Activated CD4-positive, alpha-beta T cell treated with anti-CD3 and anti-CD28 coated beads, Interleukin-2, amount 50 U/mL, for 16 hours (primary cell): ENCODE data around the gene KLF11.
"Not testable (repeated sequence)": the region's sequence is repeated elsewhere in the genome, so short reads cannot be mapped to it uniquely, and the experiment has no call there.

ENCODE experiments used
- DNase-seq: peaks from one replicate; pipeline ENCODE4 v3.0.0-alpha.2; 2020

The KLF11 gene

DNA sequence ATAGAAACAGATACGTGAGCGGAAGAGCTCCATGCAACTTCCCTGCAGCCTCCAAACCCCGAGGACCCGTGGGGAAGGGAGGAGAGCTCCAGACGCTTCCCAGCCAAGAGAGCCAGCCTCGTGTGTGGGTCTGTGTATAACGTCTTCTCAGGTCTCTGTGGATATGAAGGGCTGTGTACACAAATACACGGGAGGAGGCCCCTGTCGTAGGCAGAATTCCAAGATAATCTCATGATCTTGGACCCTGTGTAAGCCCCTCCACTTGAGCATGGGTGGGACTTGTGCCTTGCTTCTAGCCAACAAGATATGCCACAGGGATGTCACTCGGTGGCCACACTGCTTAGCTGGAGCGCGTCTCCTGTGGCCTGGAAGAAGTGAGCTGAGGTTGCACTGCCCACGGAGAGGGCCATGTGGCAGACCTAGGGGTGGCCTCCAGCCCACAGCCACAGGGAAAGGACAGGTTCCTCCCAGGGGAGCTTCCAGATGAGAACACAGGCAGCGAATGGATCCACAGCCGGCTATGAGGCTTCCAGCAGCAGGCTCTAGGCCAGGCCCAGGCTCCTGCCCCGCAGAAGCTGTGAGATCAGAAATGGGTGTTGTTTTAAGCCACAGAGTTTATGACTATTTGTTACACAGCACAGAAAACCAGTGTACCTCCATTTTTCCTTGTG lies 15.6 kb upstream of the KLF11 start:
- no peak for DNase-seq

DNA sequence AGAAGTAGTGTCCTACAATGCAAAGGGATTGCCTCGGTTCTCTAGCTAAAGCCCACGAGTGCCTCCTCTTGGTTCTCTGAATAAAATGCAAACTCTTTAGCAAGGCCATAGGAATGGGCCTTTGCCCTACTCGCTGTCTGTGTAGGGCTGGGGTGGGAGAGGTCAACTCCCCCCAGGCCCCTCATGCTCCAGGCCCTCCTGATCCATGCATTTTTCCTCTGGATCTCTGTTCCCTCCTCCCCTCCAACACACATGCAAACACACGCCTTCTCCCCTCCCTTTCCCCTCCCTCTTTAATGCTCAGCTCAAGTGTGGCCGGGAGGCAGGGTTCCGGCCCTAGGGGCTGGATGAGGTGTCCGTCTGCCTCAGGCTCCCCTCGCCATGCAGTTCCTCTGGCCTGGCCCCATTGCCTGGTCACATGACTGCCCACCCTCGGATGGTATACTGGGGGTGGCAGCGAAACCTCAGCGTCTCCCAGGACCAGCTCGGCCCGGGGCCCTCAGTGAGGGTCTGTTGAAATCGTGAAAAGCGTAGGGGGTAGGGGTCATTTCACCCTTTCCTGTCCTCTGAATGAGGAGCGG lies 14.9 kb upstream of the KLF11 start:
- no peak for DNase-seq

DNA sequence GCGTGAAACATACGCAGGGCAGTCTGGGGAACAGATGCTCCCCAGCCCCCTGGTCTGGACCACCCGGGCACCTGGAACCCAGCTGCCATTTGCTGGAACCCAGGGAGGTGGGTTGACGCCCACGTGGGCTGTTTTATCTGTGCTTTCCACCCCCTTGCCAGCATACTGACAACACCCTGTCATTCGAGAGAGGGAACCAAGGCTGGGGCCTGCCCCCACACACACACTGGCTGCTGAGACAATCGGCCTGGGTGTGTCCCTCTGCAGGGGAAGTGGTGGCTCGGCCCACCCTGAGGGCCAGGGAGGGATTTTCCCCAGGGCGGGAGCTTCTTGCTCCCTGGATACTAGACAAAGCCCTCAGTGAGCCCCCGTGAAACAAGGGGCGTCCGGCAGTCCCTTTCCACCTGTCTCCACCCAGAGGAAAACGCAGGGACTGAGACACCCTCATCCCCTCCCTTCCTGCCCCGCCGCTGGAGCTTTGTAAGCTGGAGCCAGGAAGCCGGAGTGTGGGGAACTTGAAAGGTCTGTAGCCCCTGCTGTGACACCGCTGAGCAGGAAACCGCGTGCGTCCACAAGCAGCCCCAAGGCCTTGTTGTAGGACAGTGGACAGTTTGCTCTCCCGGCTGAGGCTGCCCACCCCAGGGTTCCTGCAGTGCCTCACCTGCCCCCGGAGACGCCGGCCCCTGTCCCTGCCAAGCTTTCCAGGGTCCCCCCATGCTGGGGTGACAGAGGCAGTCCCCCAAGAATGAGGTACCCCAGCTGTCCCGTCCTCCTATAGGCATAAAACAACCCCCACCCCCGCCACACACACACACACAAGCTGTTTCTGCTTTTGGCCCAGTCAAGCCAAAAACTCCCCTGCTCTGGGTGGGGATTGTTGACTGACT lies 14.1 kb upstream of the KLF11 start:
- DNase-seq, result peak; percentile 11

GRCh38 chr2:10029875-10030223 lies 13.5 kb upstream of the KLF11 start:
- no peak for DNase-seq

GRCh38 chr2:10030311-10030736 lies 13.0 kb upstream of the KLF11 start:
- DNase-seq, result no peak

DNA sequence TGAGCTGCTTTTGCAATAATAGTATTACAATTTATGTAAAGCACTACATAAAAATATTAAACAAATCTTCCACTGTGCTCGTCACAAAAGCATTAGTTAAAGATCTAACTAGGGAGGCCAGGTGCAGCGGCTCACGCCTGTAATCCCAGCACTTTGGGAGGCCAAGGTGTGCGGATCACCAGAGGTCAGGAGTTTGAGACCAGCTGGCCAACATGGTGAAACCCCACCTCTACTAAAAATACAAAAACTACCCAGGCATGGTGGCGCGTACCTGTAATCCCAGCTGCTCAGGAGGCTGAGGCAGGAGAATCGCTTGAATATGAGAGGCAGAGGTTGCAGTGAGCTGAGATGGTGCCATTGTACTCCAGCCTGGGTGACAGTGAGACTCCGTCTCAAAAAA lies 12.6 kb upstream of the KLF11 start:
- DNase-seq, result not testable (repeated sequence)

DNA sequence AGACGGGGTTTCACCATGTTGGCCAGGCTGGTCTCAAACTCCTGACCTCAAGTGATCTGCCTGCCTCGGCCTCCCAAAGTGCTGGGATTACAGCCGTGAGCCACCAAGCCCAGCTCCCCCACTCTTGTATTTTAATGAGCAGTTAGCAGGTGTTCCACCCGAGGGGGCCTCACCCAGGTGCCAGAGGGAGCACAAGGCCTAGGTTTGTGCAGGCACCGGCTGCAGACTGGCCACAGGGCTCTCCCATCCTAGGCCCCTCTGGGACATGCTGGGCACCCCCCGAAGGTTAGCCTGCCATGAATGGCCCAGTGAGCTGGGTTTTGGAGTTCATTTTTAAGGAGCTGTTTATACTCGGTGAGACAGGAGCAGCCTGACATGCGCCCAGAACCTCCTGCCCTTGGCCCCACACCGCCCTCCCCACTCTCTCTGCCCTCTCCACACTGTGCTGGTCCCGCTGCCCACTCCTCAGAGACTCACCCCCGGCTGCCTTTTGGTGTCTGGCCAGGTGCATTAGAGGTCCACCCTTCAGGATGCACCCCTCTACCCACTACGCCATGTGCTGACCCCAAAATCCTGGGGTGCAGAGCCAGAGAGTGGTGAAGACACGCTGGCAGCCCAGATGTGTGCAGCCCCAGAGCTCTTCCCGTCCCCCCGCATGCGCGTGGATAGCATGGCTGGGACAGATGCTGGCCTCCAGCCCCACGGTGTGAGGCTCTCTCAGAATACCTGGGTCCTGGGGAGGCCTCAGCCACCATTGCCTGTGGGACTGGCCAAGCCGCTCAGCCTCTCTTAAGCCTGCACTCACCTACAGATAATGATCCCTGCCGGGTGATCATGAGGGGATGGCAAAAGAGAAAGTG lies 11.2 kb upstream of the KLF11 start:
- no peak for DNase-seq

GRCh38 chr2:10032746-10033105 lies 10.6 kb upstream of the KLF11 start:
- no peak for DNase-seq

GRCh38 chr2:10033251-10034006 lies 9.9 kb upstream of the KLF11 start:
- no peak for DNase-seq

- no peak for DNase-seq
Measured at GRCh38 chr2:10034333-10035052, 8.9 kb upstream of the KLF11 start.

- DNase-seq, result peak; percentile 19
Measured at GRCh38 chr2:10035053-10035422, 8.3 kb upstream of the KLF11 start.

- DNase-seq, result no peak
Measured at GRCh38 chr2:10035633-10036032, 7.7 kb upstream of the KLF11 start.

GRCh38 chr2:10036095-10036884 lies 7.1 kb upstream of the KLF11 start:
- peak; percentile 34 for DNase-seq

DNA sequence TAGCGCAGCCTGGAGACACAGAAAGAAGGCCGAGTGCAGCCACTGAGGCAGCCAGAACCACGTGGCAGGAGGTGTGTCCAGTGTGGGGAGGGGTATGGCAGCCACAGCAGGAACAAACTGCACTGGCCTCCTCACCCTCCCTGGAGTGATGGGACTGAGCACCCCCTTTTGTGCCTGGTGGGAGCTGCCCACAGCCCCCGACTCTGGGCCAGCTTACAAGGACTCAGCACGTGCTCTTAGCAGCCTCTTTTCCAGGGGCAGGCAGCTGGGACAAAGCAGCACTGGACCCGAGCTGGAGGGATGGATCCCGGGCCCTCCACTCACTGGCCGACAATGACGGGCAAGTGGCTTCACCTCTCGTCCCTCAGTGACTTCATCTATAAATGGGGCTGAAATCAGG lies 5.2 kb upstream of the KLF11 start:
- DNase-seq, result no peak

DNA sequence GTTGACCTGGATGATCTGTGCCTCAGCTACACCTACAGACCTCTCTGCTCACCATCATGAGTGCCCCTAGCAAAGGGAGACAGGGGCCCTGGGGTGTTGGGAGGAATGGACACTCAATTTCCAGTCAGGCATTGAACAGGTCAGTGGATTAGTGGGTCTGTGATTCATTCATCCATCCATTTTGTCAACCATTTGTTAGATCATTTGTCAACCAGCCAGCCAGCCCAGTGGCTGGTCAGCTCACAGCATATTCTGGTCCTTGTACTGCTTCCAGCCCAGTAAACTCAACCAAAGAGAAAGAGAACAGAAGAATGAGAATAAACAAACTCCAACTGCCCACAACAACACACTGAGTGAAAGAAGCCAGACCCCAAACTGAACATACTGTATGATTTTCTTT lies 4.6 kb upstream of the KLF11 start:
- no peak for DNase-seq

- no peak for DNase-seq
Measured at GRCh38 chr2:10039658-10040410, 3.5 kb upstream of the KLF11 start.

- no peak for DNase-seq
Measured at GRCh38 chr2:10041711-10042110, 1.6 kb upstream of the KLF11 start.

GRCh38 chr2:10042301-10043161 lies 819 bp upstream of the KLF11 start:
- DNase-seq, result no peak
